ENCODE measurements around the gene KLF13.

KLF13 gene

DNA sequence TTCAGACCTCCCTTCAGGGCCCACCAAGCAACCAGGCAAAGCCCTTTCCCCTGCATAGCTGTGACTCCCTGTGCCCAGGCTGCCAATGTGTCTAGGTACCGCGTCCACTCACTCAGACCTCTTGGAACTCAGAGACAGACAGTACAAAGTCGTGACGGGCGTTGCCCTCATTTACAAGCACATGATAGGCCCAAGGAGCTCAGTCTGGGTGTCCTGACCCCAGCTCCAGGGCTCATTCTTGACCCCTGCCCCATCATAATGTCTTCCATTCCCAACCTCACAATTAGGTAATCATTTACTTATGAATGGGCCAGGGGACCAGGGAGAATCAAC lies 56.0 kb downstream of the KLF13 start:
- H3K27ac ChIP-seq = no peak overlapping the region

DNA sequence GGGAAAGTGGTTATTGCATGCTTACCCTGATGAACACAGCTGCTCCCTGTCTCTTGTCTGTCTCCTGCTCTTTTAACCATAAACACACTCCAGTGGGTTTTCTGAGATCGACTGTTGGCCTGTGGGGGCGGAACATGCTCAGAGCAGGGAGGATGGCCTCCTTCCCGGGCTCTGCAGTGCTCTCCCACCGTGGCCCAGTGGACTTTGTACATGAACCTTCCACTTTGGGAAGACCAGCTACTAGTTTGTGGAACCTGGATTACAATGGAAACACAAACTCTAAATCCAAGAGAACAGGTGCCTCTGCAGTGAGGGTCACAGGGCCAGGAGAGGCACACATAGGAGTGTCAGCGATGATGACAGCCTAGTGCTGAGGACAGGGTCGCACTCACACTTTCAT lies 56.5 kb downstream of the KLF13 start:
- H3K27ac ChIP-seq = no peak overlapping the region
- TF ChIP-seq, protein P1, sequence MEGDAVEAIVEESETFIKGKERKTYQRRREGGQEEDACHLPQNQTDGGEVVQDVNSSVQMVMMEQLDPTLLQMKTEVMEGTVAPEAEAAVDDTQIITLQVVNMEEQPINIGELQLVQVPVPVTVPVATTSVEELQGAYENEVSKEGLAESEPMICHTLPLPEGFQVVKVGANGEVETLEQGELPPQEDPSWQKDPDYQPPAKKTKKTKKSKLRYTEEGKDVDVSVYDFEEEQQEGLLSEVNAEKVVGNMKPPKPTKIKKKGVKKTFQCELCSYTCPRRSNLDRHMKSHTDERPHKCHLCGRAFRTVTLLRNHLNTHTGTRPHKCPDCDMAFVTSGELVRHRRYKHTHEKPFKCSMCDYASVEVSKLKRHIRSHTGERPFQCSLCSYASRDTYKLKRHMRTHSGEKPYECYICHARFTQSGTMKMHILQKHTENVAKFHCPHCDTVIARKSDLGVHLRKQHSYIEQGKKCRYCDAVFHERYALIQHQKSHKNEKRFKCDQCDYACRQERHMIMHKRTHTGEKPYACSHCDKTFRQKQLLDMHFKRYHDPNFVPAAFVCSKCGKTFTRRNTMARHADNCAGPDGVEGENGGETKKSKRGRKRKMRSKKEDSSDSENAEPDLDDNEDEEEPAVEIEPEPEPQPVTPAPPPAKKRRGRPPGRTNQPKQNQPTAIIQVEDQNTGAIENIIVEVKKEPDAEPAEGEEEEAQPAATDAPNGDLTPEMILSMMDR (conservative IDR thresholded peaks at IDR 0.05) = no peak
- TF ChIP-seq ZFX (IDR thresholded peaks at IDR 0.05) = no peak

More for the DNA sequence above, 56.0 kb downstream of the KLF13 start:
- TF ChIP-seq ZFX (IDR thresholded peaks at IDR 0.05) = no peak

DNA sequence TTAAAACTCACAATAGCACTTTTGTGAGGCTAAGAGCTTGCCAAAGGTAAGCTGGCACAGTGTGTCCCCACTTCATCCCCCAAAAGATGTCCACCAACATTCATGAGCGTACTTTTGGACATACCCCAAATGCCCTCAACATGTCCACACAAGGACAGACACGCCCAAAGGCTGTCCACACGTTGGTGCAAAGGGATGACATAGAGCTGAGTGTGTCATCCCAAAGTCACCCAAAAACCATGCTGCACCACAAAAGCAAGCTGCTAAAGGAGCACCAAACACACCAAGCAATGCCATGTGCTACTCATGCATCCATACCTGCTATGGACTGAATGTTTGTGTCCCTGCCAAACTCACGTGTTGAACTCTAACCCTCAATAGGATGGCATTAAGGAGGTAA lies 57.9 kb downstream of the KLF13 start:
- H3K27ac ChIP-seq = no peak overlapping the region
- TF ChIP-seq, protein P1 (conservative IDR thresholded peaks at IDR 0.05) = no peak
- no peak for TF ChIP-seq ZFX (IDR thresholded peaks at IDR 0.05)

DNA sequence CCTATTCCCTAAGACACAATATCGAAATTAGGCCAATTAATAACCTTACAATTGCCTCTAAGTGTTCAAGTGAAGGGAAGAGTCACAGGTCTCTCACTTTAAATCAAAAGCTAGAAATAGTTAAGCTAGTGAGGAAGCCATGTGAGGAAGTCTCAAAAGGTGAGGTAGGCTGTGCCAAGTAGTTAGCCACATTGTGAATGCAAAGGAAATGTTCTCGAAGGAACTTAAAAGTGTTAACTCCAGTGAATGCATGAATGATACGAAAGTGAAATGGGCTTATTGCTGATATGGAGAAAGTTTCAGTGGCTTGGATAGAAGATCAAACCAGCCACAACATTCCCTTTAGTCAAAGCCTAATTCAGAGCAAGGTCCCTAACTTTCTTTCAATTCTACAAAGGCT lies 59.1 kb downstream of the KLF13 start:
- no peak for TF ChIP-seq ZFX (IDR thresholded peaks at IDR 0.05)
- TF ChIP-seq, protein P1 (conservative IDR thresholded peaks at IDR 0.05) = no peak
- no peak overlapping the region for H3K27ac ChIP-seq

DNA sequence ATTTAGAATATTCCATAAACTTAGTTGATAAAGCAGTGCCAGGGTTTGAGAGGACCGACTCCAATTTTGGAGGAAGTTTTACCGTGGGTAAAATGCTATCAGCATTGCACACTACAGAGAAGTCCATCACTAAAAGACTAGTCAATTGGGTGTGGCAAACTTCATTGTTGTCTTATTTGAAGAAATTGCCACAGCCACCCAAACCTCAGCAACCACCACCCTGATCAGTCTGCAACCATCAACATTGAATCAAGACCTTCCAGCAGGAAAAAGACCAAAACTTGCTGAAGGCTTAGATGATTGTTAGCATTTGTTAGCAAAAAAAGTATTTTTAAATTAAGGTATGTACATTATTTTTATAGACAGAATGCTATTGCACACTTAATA lies 60.5 kb downstream of the KLF13 start:
- TF ChIP-seq, protein P1 (conservative IDR thresholded peaks at IDR 0.05) = no peak
- no peak for TF ChIP-seq ZFX (IDR thresholded peaks at IDR 0.05)
- no peak overlapping the region for H3K27ac ChIP-seq

DNA sequence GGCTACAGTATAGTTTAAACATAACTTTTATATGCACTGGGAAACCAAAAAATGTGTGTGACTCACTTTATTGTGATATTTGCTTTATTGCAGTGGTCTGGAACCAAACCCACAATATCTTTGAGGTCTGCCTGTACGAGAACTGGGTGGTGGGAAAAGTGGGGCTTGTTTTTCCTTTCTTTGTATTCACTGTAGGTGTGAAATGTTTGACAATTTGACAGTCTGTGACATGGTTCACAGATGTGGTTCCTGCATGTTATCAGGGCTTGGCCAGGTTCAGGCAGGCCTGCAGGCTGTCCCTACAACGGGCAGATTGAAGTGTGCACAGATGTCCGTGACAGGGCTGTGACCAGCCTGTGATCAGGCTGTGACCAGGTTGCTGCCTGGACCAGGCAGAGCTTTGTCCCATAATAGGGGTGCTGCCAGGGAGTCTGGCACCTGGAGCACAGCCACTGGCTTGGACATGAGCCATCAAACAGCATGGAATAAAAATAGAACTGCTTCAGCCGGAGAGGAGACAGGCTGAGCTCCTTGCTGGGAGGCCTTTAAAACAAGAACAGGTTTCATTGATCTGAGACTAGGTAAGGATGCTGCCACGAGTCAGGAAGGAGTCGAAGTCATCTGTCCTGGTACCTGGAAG lies 61.0 kb downstream of the KLF13 start:
- TF ChIP-seq ZFX (IDR thresholded peaks at IDR 0.05) = no peak
- TF ChIP-seq, protein P1 (conservative IDR thresholded peaks at IDR 0.05) = no peak
- H3K27ac ChIP-seq = no peak overlapping the region

DNA sequence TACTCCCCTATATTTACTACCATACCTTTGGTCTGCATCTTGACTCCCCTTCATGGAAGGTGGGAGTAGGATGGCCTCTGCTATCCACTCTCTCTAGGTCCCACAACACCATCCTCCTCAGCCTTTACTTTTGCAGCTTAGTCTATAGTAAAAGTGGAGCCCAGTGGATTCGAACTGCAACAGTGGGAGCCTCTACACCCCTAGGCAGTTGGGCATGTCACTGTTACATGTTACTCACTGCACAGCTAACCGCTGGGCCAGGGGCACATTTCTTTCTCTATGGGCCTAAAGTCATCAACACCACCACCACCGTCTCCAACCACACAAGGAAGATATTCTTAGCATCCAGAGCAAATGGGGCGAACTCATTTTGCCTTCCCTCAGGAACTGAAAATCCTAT lies 62.9 kb downstream of the KLF13 start:
- TF ChIP-seq ZFX (IDR thresholded peaks at IDR 0.05) = no peak
- TF ChIP-seq, protein P1 (conservative IDR thresholded peaks at IDR 0.05) = no peak
- H3K27ac ChIP-seq = no peak overlapping the region

DNA sequence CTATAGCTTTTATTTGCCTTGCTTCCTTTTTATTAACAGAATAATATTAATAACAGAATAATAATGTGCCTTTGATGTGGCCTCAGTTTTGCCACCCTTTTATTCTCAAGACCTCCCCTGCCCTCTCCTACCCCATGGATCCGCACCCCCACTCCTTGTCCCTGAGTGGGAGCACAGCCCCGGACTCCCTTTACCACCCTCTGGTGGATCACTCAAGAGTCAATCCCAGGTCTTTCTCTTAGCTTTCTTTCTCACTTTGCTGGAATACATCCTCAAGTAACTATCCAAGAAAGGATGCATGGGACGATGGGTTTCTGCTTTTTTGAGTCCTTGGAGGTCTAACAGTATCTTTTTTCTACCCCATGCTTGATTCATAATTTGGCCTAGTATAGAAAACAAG lies 63.4 kb downstream of the KLF13 start:
- no peak overlapping the region for H3K27ac ChIP-seq
- no peak for TF ChIP-seq ZFX (IDR thresholded peaks at IDR 0.05)
- TF ChIP-seq, protein P1 (conservative IDR thresholded peaks at IDR 0.05) = no peak
